Esophagus squamous epithelium (tissue), 4 donors: Measurements from ENCODE around the gene ENOX1.

ENCODE experiments used
- CTCF ChIP-seq, 6 experiments: fragments of 450-650 bp in 4 of 6; fragments of 200-600 bp in 2 of 6; sonication (generic) in 2 of 6; IDR thresholded peaks; one replicate each; pipeline ENCODE4 v1.5.1; 2016 to 2019; ENCODE audit warnings: antibody characterized with exemption in 6 of 6, mild to moderate bottlenecking in 4 of 6, moderate library complexity in 4 of 6
- POLR2A ChIP-seq, 4 donors: fragments of 450-650 bp; IDR thresholded peaks; one replicate each; pipeline ENCODE4 v1.6.1; 2017; ENCODE audit warnings: antibody characterized with exemption in 4 of 4, mild to moderate bottlenecking in 4 of 4, moderate library complexity in 3 of 4

GRCh38 chr13:43608400-43609137, 178.2 kb downstream of the ENOX1 start:
- TF ChIP-seq POLR2A (IDR thresholded peaks at IDR 0.05) (no peak), CTCF (IDR thresholded peaks at IDR 0.05) (no peak)
